PC-9 (cell line): ENCODE results near the gene IL20.

ENCODE experiments used
- CTCF ChIP-seq: fragments of 200-600 bp; sonication (generic); conservative IDR thresholded peaks from 2 replicates; pipeline ENCODE4 v1.6.1; 2017; ENCODE audit warnings: mixed run types, antibody characterized with exemption, mild to moderate bottlenecking, moderate library complexity
- EZH2 ChIP-seq: fragments of 200-600 bp; sonication (generic); IDR thresholded peaks from 2 replicates; pipeline ENCODE4 v1.8.0; 2017; ENCODE audit warnings: antibody characterized with exemption, low read depth

GRCh38 chr1:206901944-206902343, 36.5 kb downstream of the IL20 start:
- TF ChIP-seq CTCF: no peak
- TF ChIP-seq EZH2: no peak
